NCI-H2029 (cell line): ENCODE measurements around the gene MX1.

ENCODE experiments used
- DNase-seq: peaks from one replicate; lab custom pipeline; 2025; lab: John Stamatoyannopoulos, UW

MX1 gene

DNA sequence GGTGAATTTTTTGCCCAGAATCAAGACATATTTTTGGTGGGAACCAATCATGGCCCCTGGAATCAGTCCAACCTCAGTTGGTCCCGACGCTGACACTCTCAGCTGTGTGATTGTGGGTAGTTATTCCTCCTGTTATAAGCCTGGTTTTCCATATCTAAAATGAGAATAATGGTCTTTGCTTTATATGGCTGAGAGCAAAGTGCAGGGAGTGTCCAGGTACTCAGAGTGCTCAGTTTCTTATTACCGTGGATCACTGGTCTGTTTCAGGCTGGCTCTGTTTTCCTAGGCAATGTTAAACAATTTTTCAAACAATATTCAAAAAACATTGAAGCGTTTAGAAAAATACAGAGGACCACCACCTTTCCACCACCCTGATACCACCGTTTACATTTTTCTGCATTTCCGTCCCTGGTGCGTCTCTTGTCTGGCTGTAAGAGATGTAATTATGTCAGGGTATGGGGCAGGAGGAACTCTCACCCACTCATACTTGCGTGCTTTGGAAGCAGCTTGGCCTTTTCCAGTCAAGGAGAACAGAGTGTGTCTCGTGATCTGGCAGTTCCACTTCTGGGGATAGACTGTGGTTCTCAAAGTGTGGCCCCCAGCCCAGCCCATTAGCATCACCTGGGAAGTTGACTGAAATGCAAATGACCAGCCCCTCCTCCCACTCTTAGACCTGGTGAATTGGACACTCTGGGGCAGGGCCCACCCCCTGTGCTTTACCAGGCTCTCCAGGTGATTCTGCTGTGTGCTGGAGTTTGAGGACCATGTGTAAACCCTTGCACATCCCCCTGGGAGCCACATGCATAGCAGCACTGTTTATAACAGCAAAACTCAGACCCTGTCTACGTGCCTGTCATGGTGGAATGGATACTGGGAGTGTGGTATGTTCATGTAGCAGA lies 6.8 kb downstream of the MX1 start:
- DNase-seq: no peak

DNA sequence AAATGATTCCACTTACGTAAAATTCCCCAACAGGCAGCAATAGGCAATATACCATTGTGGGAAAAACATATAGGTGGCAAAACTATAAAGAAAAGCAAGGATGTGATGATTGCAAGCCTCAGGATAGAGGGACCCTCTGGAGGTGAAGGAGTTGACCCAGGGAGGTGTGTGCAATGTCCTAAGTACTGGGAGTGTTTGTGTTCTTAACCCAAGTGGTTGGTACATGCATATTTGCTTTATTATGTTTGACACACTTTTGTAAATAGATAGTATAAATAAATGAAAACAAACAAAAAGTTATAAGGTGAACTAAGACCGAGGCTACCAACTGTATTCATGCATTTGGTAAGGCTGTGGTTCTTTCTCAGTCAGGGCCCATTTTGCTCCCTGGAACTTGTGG lies 7.5 kb downstream of the MX1 start:
- DNase-seq: no peak

DNA sequence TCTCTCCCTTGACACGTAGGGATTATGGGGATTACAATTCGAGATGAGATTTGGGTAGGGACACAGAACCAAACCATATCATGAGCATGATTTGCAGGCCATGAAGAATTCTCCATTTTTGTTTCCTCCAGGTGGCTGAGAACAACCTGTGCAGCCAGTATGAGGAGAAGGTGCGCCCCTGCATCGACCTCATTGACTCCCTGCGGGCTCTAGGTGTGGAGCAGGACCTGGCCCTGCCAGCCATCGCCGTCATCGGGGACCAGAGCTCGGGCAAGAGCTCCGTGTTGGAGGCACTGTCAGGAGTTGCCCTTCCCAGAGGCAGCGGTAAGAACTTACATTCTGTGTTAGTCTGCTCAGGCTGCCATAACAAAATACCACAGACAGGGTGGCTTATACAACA lies 9.7 kb downstream of the MX1 start:
- DNase-seq: no peak

DNA sequence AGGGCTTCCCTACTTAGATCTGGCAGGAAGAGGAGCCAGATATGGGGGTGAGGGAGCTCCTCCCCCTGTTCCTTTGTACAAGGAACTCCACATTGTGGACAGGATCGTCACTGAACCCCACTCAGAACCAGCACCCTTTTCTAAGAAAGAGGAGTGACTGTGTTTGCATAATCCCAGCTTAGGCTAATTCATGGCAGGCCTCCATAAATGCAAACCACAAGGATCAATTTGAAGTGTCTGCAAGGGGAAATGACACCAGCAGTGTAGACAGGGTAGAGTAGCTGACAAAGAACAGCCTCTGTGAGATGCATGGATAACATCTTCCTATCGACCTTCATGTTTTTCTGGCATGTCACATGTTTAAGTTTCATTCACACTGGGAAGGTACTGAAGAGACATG lies 11.7 kb downstream of the MX1 start:
- DNase-seq: peak; percentile 2

DNA sequence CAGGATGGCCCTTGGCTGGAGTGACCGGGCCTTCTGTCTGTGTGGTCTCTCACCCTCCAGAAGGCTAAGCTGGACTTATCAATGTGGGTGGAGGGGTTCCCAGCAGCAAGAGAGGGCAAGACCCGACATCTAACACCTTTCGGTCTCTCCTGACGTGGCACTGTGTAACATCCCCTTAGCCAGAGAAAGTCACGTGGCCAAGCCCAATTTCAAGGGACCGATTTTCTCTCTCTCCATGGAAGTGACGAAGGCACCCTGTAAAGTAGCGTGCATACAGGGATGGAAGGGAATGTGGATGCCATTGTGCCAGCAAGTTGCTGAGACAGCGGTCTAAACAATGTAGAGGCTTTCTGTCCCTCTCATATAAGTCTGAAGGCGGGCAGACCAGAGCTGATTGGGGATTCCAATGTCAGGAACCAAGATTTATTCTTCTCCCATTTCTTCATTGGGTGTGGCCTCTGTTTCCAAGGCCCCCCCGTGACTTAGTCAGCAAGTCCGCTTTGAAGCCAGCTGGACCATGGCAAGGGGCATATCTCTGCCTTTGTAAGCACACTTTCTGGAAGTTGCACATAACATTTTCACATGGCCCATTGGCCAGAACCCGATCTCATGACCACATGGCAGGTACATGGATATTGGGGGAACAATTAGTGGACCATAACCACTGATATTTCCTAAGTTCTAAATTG lies 12.5 kb downstream of the MX1 start:
- DNase-seq: no peak

DNA sequence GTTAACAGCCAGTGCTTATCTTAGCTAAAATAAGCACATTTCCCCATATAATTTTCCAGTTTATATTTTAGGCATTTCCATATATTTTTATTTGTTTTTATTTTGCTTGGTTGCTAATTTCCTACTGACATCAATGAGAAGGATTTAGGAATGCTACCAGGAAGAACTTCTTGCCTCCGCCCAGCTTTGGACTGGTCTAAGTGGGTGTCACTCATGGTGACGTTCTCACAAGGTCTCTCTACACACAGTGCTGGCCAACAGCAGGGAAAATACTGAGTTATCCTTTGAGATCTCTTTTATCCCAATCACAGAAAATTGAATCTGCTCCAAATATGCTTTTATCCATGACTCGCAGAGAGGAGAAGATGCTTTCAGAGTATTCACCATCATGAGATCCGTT lies 13.2 kb downstream of the MX1 start:
- no peak for DNase-seq

DNA sequence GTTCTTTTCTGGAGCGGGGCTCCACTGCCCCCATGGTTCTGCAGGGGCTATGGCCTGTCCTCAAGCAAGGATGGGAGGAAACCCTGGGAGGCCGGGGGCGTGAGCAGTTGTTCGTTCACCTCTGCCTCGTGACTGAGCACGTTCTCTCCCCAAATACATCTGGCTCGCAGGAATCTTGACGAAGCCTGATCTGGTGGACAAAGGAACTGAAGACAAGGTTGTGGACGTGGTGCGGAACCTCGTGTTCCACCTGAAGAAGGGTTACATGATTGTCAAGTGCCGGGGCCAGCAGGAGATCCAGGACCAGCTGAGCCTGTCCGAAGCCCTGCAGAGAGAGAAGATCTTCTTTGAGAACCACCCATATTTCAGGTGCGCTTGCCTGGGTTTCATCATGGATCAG lies 15.5 kb downstream of the MX1 start:
- no peak for DNase-seq

DNA sequence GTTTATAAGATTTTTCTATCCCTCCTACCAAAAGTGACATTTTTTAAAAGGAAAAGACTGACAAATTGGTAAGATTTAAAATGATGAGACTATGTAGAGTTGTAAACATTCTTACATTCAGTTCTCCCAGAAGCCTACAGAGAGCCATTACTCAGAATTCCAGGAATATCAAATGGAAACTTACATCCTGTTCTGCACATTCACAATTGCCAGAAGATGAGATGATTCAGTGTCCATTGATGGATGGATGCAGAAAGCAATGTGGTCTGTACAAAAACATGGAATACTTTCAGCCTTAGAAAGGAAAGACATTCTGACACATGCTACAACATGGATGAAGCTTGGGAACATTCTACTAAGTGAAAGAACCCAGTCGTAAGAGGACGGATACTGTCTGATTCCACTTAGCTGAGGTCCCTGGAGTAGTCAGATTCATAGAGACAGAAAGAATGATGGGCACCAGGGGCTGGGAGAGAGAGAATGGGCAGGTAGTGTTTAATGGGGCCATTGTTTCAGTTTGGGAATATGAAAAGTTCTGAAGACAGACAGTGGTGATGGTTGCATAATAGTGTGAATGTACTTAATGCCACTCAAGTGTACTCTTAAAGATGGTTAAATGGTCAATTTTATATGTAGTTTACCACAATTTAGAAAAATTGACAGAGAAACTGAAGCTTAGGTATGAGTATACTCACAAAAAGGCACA lies 16.6 kb downstream of the MX1 start:
- DNase-seq: no peak

DNA sequence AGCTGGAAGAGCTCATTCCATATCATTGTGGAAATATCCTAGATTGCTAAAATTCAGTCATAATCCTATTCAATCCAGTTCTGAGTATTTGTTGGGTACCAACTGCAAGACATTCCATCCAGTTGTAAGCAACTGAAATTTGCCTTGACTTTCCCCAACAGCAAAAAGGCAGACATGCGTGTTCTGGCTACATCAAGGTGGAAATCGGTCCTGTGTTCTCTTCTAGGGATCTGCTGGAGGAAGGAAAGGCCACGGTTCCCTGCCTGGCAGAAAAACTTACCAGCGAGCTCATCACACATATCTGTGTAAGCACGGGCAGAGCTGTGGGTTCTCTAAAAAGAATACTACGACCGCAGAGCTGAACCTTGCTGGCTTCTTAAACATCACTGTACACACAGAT lies 17.5 kb downstream of the MX1 start:
- no peak for DNase-seq

DNA sequence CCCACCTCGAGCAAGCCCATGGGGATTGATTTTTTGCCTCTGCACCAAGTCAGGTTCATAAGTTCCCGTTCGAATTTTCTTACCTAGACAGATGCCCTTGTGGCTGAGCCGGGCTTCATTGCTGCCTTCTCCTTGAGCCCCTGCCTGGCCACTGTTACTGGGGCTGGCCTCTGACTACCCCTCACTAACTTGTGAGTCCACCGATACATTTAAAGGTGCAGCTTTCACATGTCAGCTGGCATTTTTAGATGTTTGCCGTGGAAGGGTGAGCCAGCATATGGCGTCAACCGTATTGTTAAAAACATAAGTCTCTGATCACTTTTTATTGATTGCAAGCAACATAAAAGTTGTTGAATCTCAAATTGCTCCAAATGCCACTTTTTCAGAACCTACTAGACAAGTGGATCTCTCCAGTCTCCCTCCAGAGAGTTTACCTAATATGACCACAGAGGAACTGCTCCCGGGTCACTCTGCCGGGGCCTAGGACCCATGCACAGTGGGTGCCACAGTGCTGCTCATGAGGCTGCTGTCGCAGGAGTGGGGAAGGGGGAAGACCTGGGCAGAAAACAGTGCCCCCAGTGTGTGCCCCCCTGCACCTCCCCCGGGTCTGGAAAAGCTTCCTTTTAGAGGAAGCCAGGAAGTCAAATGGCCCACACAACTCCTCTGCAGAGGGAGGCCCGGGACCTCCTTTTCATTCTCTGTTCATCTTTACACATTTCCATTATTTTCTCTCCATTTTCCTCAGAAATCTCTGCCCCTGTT lies 18.8 kb downstream of the MX1 start:
- DNase-seq: no peak

DNA sequence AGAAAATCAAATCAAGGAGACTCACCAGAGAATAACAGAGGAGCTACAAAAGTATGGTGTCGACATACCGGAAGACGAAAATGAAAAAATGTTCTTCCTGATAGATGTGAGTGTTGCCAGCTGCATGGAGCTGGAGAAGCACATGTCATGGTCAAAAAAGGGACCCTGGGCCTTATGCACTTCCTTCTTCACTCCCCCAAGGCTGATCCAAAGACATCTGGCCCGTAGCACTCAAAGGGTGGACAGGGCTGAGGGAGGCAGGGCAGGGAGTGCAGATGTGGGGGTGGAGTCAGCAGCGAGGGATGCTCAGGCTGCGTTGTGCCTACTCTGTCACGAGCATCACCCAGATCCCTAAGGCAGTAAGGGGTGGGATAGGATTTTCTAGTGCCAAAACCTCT lies 19.4 kb downstream of the MX1 start:
- no peak for DNase-seq

DNA sequence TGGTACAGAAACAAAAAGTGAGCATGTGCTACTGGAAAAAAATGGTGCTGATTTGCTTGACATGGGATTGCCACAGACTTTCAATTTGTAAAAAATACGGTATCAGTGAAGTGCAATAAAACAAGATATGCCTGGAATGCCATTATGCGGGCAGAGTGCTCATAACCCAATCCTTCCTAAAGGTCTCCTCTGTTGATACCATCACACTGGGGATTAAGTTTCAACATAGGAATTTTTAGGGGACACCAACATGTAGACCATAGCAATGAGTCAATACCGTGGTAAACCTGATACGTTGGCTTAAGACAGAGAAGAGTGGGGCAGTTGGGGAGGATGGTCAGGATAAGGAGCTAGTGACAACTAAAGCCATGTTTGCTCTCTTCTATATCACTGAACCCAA lies 20.5 kb downstream of the MX1 start:
- DNase-seq: no peak

DNA sequence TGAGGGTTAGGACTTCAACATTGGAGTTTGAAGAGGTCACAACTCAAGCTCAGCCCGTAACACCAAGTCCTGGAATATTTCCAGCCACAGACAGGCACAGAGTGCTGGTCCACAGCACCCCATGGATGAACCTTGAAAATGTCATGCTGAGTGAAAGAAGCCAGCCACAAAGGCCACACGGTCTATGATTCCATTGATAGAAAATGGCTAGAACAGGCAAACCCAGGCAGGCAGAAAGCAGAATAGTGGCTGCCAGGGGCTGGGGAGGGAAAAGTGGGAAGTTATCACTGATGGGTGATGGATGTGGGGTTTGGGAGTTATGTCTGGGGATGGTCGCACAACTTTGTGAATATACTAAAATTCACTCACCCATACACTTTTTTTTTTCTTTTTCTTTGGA lies 21.3 kb downstream of the MX1 start:
- DNase-seq: no peak

DNA sequence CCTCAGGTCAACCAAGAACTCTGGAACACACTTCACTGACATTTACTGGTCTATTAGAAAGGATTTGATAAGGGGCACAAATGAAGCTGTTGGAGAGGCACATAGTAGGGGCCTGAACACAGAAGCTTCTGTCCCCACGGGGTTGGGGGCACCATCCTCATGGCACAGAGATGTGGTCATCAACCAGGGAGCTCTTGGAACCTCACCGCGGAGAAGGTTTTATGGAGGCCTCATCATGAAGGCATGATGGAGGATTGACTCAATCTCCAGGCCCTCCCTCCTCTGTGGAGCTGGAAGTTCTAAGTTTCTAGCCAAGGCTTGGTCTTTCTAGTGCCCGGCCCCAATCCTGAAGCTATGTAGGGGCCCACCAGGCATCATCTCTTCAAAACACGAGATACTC lies 23.6 kb downstream of the MX1 start:
- DNase-seq: no peak

DNA sequence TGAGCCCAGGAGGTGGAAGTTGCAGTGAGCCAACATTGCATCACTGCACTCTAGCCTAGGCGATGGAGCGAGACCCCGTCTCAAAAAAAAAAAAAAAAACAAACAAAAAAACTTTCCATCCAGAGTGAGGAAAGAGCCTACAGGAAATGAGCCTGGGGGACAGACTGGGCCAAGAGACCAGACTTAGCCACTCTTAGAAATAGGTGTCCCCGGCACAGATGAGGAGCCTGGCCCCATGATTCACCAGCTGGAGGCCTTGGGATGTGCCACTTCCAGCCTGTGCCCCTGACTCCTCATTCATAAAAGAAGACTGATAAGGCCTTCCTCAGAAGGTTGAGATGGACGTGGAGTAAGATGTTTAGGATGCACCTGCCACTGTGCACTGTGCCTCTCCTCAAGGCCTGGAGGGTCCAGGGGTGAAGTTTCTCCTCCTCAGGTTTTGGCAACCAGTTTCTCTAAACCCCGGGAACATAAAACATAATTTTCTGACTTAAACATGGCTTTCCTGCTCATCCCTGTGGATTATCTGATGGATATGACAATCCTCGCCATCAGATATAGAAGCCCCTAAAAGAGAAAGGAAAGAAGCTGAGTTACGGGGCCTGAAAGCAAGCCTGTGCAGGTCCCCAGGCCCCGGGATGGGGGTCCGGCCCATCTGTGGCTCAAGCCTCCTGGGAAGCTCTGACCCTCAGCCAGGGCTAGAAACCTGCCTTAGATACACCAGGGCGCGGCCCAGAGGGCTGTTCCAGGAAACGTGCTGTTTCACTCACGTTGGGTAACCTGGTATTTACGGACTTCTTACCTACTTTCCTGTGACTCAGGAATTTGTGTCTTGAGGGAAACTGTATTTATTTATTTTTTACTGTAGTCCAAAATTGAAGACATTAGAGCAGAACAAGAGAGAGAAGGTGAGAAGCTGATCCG lies 26.0 kb downstream of the MX1 start:
- no peak for DNase-seq

DNA sequence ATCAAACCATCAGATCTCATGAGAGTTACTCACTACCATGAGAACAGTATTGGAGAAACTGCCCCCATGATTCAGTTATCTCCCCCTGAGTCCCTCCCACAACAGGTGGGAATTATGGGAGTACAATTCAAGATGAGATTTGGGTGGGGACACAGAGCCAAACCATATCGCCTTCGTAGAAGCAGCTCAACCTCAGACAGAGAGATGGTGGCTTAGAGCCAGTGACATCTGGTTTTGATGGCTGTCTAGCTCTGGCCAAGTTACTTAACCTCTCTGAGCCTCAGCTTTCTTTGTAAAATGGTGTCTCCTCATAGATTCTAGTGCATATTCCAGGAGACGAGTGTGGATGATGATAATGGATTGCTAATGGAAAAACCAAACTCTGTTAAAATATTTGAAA lies 27.2 kb downstream of the MX1 start:
- no peak for DNase-seq

DNA sequence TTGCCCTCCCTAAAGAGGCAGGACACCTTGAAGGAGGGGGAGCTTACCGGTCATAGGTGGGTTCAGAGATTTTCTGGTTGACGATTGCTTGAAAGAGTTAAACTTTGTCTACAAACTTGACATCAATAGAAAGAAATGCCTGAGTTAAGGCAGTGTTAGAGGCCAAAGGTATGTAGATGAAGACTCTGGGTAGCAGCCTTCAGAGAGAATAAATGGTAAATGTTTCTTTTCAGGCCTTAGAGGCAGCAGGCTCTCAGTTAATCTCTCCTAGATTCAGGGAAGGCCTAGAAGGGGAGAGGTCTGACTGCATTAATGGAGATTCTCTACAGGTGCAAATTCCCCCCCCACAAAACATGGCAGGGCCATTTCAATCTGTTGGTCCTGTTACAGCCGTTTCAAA lies 27.7 kb downstream of the MX1 start:
- no peak for DNase-seq

DNA sequence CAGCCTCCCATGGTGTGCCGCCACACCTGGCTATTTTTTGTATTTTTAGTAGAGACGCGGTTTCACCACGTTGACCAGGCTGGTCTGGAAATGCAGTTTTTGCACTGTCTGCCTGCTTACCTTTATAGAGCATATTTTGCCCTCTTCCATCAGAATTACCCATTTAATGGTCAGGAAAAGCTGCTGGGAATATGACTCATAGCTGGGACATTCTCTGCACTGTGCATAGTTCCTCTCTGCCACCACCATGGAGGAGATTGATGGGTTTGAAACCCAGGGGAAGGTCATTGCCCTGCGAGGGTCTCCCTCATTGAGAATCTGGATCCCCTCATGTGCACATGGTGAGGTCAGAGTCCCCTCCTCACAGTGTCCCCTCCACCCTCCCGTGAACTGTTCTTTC lies 32.1 kb downstream of the MX1 start:
- no peak for DNase-seq

DNA sequence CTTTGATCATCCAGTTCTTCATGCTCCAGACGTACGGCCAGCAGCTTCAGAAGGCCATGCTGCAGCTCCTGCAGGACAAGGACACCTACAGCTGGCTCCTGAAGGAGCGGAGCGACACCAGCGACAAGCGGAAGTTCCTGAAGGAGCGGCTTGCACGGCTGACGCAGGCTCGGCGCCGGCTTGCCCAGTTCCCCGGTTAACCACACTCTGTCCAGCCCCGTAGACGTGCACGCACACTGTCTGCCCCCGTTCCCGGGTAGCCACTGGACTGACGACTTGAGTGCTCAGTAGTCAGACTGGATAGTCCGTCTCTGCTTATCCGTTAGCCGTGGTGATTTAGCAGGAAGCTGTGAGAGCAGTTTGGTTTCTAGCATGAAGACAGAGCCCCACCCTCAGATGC lies 32.5 kb downstream of the MX1 start:
- no peak for DNase-seq

DNA sequence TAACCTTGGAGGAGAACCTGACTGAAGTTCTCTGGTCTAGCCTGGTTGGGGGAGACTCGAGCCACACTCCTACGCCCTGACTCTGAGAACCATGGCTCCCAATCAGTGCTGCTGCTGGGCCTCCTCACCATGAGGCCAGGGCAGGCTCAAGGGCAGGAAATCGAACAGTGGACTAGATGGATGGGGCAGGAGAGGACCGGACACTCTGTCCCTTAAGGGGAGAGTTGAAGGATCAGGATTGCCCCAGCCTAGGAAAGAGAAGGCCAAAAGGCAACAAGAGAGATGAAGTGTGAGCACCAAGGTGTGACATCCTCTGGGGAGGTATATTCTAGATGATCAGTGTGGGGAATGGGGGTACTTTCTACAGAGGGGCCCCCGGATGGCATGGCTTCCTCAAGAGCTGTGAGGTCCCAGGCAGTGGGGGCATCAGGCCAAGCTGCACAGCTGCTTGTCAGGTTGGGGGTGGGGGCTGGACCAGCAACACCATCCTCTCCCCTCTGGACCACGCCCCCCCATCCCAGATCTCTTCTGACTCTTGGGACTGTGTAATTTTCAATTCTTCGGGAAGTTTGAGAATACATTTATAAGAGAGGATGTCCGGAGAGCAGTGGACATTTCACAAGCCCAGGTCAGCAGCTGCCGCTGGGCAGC lies 34.0 kb downstream of the MX1 start:
- DNase-seq: no peak
